ENCODE data around the gene CHCHD4. TPM values are rescaled to one million over a fixed set of nuclear protein-coding genes. Genes with fewer than 3 reads are reported as not detected.

The CHCHD4 gene
- total RNA-seq, 1 donor from 2014 or later, result 11.1 TPM

- intact Hi-C loops (cut with DNase I), result no loop called here
- ATAC-seq (no peak), DNase-seq (ENCODE audit: low spot score) (no peak)
Observed at GRCh38 chr3:14151471-14152083, 26.9 kb upstream of the CHCHD4 start.

GRCh38 chr3:14150491-14151230 is 26.0 kb upstream of the CHCHD4 start:
- intact Hi-C loops (cut with DNase I), result no loop called here
- DNase-seq (ENCODE audit: low spot score) (no peak), ATAC-seq (no peak)

- DNase-seq (ENCODE audit: low spot score) (no peak), ATAC-seq (no peak)
- intact Hi-C loops (cut with DNase I), result no loop called here
Observed at GRCh38 chr3:14150078-14150477, 25.4 kb upstream of the CHCHD4 start.

GRCh38 chr3:14148041-14148985 is 23.6 kb upstream of the CHCHD4 start:
- ATAC-seq (no peak), DNase-seq (ENCODE audit: low spot score) (no peak)
- intact Hi-C loops (cut with DNase I), result no loop called here

- DNase-seq (ENCODE audit: low spot score) (no peak), ATAC-seq (no peak)
- intact Hi-C loops (cut with DNase I), result no loop called here
Observed at GRCh38 chr3:14147617-14148016, 22.9 kb upstream of the CHCHD4 start.

GRCh38 chr3:14147066-14147435 is 22.4 kb upstream of the CHCHD4 start:
- intact Hi-C loops (cut with DNase I), result no loop called here
- DNase-seq (ENCODE audit: low spot score), result no peak
- no peak for ATAC-seq

GRCh38 chr3:14146381-14147065 is 21.9 kb upstream of the CHCHD4 start:
- intact Hi-C loops (cut with DNase I), result no loop called here
- DNase-seq (ENCODE audit: low spot score), result no peak
- no peak for ATAC-seq

GRCh38 chr3:14145670-14146380 is 21.2 kb upstream of the CHCHD4 start:
- ATAC-seq, result no peak
- DNase-seq (ENCODE audit: low spot score), result no peak
- intact Hi-C loops (cut with DNase I), result no loop called here

GRCh38 chr3:14145236-14145635 is 20.6 kb upstream of the CHCHD4 start:
- no peak for DNase-seq (ENCODE audit: low spot score)
- ATAC-seq, result no peak
- intact Hi-C loops (cut with DNase I), result no loop called here

- intact Hi-C loops (cut with DNase I), result no loop called here
- ATAC-seq, result peak; percentile 96
- peak; percentile 73 for DNase-seq (ENCODE audit: low spot score)
Observed at GRCh38 chr3:14144423-14145075, 19.9 kb upstream of the CHCHD4 start.

- intact Hi-C loops (cut with DNase I), result no loop called here
- DNase-seq (ENCODE audit: low spot score) (no peak), ATAC-seq (peak; percentile 83)
Observed at GRCh38 chr3:14143271-14144225, 18.9 kb upstream of the CHCHD4 start.

- intact Hi-C loops (cut with DNase I), result no loop called here
- no peak for DNase-seq (ENCODE audit: low spot score)
- ATAC-seq, result no peak
Observed at GRCh38 chr3:14142567-14143270, 18.0 kb upstream of the CHCHD4 start.

- no peak for ATAC-seq
- DNase-seq (ENCODE audit: low spot score), result no peak
- intact Hi-C loops (cut with DNase I), result no loop called here
Observed at GRCh38 chr3:14141602-14142341, 17.1 kb upstream of the CHCHD4 start.

- ATAC-seq (no peak), DNase-seq (ENCODE audit: low spot score) (no peak)
- intact Hi-C loops (cut with DNase I), result no loop called here
Observed at GRCh38 chr3:14141144-14141543, 16.5 kb upstream of the CHCHD4 start.

- DNase-seq (ENCODE audit: low spot score), result no peak
- intact Hi-C loops (cut with DNase I), result no loop called here
- ATAC-seq, result no peak
Observed at GRCh38 chr3:14140668-14141067, 16.0 kb upstream of the CHCHD4 start.

GRCh38 chr3:14139771-14140170 is 15.1 kb upstream of the CHCHD4 start:
- intact Hi-C loops (cut with DNase I), result no loop called here
- ATAC-seq (no peak), DNase-seq (ENCODE audit: low spot score) (no peak)

Data from sciatic nerve (tissue), 2 donors.